ENCODE results near the gene GHRL.

The GHRL gene

DNA sequence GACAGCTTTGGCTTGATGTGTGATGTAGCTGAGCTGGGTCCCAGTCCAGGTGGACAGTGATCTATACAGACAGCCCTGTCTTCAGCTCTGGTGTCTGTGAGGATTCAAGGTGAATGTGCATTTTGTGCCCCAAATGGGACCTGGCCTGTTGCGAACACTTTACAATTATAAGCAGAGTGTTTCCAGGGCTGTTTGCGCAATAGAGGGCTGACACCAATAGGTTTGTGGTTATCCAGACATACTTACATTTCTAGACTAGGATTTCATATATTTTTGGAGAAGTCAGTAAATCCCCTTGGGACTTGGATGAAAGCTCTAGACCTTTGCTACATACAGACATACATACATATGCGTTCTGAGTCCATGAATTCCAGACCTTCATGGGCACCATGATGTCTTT, 48.7 kb downstream of the GHRL start:
- no peak for DNase-seq (ENCODE audit: low read depth)

DNA sequence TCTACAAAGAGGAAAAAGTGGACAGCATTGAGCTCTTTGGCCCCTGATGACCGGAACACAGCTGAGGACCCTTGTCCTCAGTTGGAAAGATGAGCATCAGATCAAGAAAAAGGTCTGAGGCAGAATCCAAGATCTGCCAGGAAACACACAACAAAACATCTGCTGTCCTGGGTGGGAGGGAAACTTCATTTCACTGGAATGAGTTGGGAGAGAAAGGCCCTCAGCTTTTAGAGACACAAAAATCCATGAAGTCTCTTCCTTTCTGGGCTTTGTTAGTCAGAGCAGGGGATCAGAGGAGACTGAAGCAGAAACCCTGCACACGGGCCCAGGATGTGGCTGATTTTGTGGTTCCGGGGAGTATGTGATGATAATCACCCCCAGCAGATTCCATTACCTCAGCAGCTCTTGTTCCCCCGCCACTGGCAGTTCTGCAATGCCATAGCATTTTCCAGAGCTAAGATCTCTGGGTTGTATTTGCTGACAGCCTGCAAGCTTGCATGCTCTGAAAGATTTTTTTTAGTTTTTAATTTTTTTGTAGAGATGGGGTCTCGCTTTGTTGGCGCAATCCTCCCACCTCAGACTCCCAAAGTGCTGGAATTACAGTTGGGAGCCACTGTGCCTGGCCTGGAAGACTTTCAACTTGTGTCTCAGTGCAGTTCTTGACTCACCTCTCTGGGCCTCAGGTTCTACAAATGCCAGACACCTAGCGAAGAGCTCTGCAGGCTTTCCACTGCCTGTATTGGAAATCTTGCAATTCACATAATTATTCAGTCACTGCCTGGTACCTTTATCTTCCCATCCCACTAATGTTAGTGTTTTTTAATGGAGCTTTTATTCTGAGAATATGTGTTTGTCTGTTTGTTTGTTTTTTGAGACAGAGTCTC, 50.3 kb downstream of the GHRL start:
- DNase-seq (ENCODE audit: low read depth): no peak

DNA sequence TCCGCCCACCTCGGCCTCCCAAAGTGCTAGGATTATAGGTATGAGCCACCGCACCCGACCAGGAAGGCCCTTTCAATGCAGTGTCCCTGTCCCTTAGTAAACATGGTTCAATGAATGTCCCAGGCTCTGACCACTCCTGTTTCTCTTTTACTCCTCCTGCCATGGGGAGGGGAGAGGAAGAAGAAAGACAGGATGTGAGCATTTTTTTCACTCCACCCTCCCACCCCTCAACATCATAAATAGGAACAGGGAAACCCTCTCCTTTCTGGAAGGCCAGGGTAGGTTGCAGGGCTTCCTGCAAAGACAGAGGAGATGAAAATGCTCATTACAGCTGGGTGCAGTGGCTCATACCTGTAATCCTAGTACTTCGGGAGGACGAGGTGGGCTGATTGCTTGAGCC, 51.9 kb downstream of the GHRL start:
- DNase-seq (ENCODE audit: low read depth): no peak

DNA sequence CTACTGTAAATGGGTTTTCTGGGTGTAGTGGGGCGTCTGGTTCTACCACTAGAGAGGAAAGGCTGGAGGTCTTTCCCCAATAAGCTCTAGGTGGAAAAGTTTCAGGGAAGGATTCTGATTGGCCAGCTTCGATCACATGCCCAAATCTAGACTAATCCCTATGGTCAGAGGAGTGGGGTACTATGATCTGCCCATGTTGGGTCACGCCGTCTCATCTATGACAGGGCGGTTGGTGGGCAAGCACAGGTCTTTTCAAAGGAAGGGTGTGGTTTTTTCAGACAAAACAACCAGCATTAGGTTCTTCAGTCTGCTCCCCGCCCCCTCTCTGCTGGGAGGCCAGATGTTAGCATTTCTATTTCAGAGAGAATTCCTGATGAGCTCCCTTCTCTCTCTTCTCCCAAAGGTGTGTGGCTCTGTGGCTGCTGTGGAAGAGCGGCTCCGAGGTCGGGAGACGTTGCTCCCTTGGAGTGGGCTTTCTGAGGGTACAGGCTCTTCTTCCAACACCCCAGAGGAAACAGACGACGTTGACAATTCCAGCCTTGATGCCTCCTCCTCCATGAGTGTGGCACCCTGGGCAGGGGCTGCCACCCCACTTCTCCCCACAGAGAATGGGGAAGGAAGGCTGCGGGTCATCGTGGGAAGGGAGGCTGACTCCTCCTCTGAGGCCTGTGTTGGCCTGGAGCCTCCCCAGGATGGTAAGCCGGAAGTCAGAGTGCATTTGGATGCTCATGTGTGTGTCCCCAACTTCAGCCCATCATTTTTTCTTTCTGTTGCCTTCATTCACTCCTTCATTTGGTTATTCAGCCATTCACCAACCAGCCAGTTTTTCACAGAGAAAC, 54.2 kb downstream of the GHRL start:
- no peak for DNase-seq (ENCODE audit: low read depth)

Measured in GM04504 (cell line).